GM13977 (cell line): ENCODE measurements around the gene SLC46A3.

Experiments
- DNase-seq: peaks from one replicate; pipeline ENCODE4 v3.0.0; 2012; ENCODE audit warnings: low spot score
- CTCF ChIP-seq: IDR thresholded peaks from 2 replicates; pipeline ENCODE4 v1.5.1; 2012; ENCODE audit warnings: mild to moderate bottlenecking, control low read depth; ENCODE audit not compliant: insufficient read depth; ENCODE audit errors: extremely low read depth, missing control alignments
- in situ Hi-C: fragments of 300-500 bp; cut with MboI; formaldehyde crosslinking; loops from one replicate; pipeline ENCODE4 v1.12.0; 2022; ENCODE audit warnings: low sequenced_read_pairs, low pct_unique_long_range_greater_than_20kb, mixed read lengths, inconsistent platforms; ENCODE audit not compliant: unreplicated experiment

SLC46A3 gene

DNA sequence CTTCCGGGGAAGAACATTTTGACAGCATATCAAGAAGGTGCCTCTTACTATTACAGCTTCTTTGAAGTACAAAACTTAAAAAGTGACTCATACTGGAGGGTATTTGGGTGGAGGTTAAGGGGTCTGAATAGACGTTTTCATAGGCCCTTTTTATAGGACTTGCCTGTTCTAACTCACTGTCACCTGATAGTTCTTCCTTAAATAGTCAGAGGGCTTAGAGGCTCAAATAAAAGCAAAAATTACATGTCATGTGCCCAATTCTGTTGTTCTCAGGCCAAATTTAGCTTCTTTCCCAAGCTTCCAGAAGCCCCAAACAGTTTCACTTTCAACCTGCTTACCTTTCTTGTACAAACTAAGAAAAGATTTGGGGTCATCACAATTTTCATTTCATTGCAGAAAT lies 16.1 kb upstream of the SLC46A3 start:
- in situ Hi-C loops = no loop called here
- TF ChIP-seq CTCF = no peak
- DNase-seq = no peak

DNA sequence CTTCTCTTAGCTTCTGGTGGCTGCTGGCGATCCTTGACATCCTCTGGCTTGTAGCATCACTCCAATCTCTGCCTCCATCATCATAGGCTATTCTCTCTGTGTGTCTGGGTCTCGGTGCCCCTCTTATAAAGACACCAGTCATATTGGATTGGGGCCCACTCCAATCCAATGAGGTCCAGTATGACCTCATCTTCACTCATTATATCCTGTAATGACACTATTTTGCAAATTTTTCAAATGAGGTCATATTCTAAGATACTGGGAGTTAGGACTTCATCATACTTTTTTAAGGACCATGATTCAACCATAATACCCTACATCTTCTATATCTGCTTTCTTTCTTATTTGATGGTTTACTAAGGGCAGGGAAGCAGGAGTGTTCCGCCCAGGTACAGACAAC lies 12.0 kb upstream of the SLC46A3 start:
- in situ Hi-C loops = no loop called here
- no peak for DNase-seq
- no peak for TF ChIP-seq CTCF

- in situ Hi-C loops = no loop called here
- no peak for TF ChIP-seq CTCF
- no peak for DNase-seq
Observed at GRCh38 chr13:28729541-28729940, 10.8 kb upstream of the SLC46A3 start.

GRCh38 chr13:28728642-28729041 lies 9.9 kb upstream of the SLC46A3 start:
- in situ Hi-C loops = no loop called here
- TF ChIP-seq CTCF = no peak
- no peak for DNase-seq

- TF ChIP-seq CTCF = no peak
- no peak for DNase-seq
- in situ Hi-C loops = no loop called here
Observed at GRCh38 chr13:28725046-28725610, 6.4 kb upstream of the SLC46A3 start.

GRCh38 chr13:28723806-28724205 lies 5.0 kb upstream of the SLC46A3 start:
- no peak for DNase-seq
- in situ Hi-C loops = no loop called here
- TF ChIP-seq CTCF = no peak
